Activated naive CD4-positive, alpha-beta T cell treated with anti-CD3 and anti-CD28 coated beads, Interleukin-2, amount 50 U/mL, for 16 hours (primary cell): ENCODE data around the gene PACS2.
A peak's percentile ranks its signal among the peaks of the same experiment; 100 is the strongest.
"Not testable (repeated sequence)": the region's sequence is repeated elsewhere in the genome, so short reads cannot be mapped to it uniquely, and the experiment has no call there.

Experiments
- DNase-seq: peaks from one replicate; pipeline ENCODE4 v3.0.0-alpha.2; 2020

Gene PACS2

GRCh38 chr14:105351920-105352851 is 37.6 kb downstream of the PACS2 start:
- DNase-seq: peak; percentile 87

GRCh38 chr14:105353136-105353535 is 38.6 kb downstream of the PACS2 start:
- DNase-seq: no peak

- DNase-seq: no peak
Observed at GRCh38 chr14:105354541-105354940, 40.0 kb downstream of the PACS2 start.

GRCh38 chr14:105355049-105355575 is 40.6 kb downstream of the PACS2 start:
- no peak for DNase-seq

- no peak for DNase-seq
Observed at GRCh38 chr14:105355850-105356604, 41.5 kb downstream of the PACS2 start.

- DNase-seq: no peak
Observed at GRCh38 chr14:105356927-105357326, 42.4 kb downstream of the PACS2 start.

- no peak for DNase-seq
Observed at GRCh38 chr14:105357626-105358025, 43.1 kb downstream of the PACS2 start.

- DNase-seq: no peak
Observed at GRCh38 chr14:105358140-105358846, 43.7 kb downstream of the PACS2 start.

- no peak for DNase-seq
Observed at GRCh38 chr14:105358943-105359342, 44.4 kb downstream of the PACS2 start.

GRCh38 chr14:105361412-105361811 is 46.9 kb downstream of the PACS2 start:
- DNase-seq: not testable (repeated sequence)

- peak; percentile 54 for DNase-seq
Observed at GRCh38 chr14:105363847-105364708, 49.5 kb downstream of the PACS2 start.

GRCh38 chr14:105365101-105365500 is 50.6 kb downstream of the PACS2 start:
- no peak for DNase-seq

GRCh38 chr14:105365681-105366080 is 51.1 kb downstream of the PACS2 start:
- DNase-seq: no peak

GRCh38 chr14:105366386-105367074 is 52.0 kb downstream of the PACS2 start:
- DNase-seq: no peak

- DNase-seq: no peak
Observed at GRCh38 chr14:105367116-105368031, 52.8 kb downstream of the PACS2 start.

GRCh38 chr14:105368032-105368417 is 53.5 kb downstream of the PACS2 start:
- no peak for DNase-seq

GRCh38 chr14:105368426-105368825 is 53.9 kb downstream of the PACS2 start:
- no peak for DNase-seq

- no peak for DNase-seq
Observed at GRCh38 chr14:105368910-105369652, 54.5 kb downstream of the PACS2 start.

GRCh38 chr14:105369653-105370040 is 55.1 kb downstream of the PACS2 start:
- DNase-seq: no peak

- DNase-seq: no peak
Observed at GRCh38 chr14:105374389-105374788, 59.8 kb downstream of the PACS2 start.
